Dendritic cell treated with granulocyte-macrophage colony-stimulating factor and Interleukin-4, amounts not matched to agents 40 ng/mL and 50 ng/mL, for 4 days (primary cell): ENCODE results near the gene ANKRD44.
A peak's percentile ranks its signal among the peaks of the same experiment; 100 is the strongest.

Experiments used
- H3K27ac Mint-ChIP-seq: one replicate; pipeline ENCODE4 v1.8.0; 2022; ENCODE audit warnings: mild to moderate bottlenecking, mixed read lengths
- H3K27me3 Mint-ChIP-seq: one replicate; pipeline ENCODE4 v1.8.0; 2022; ENCODE audit warnings: mild to moderate bottlenecking, mixed read lengths
- H3K36me3 Mint-ChIP-seq: one replicate; pipeline ENCODE4 v1.8.0; 2022; ENCODE audit warnings: low read depth, mixed read lengths
- H3K4me1 Mint-ChIP-seq: one replicate; pipeline ENCODE4 v1.8.0; 2022; ENCODE audit warnings: low read depth, mixed read lengths
- H3K4me3 Mint-ChIP-seq: one replicate; pipeline ENCODE4 v1.8.0; 2022; ENCODE audit warnings: mild to moderate bottlenecking, moderate library complexity, mixed read lengths
- H3K9me3 Mint-ChIP-seq: one replicate; pipeline ENCODE4 v1.8.0; 2022; ENCODE audit warnings: mixed read lengths
- intact Hi-C: fragments of 100-400 bp; cut with micrococcal nuclease; formaldehyde crosslinking; loops from one replicate; pipeline ENCODE4 v1.15.0; 2022

Gene ANKRD44

DNA sequence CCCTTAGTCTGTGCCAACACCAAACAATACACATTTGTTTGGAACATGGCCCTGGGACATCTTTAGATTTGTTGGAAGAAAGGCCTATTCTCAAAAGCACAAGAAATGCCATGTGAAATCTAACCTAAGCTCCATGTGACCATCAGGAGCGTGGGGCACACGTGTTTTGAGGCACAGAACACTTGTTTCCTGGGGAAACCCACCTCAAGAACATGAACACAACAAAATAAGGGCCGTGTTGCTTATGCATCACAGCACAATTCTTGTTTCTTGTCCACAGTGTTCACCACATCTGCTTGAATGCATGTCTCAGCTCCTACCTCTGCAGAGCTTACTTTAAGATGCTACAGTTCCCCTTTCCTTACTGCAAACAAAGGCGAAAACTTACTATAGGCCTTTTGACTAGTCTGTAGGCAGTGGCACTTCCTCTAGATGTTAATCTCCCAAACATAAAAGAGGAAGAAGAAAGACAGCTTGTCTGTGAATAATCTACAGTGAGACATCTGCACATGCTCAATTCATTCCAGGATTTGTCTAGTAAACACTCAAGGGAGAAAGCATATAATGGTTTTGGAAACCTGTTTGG is 165.0 kb downstream of the ANKRD44 start:
- Mint-ChIP-seq H3K4me3 (no peak overlapping the region), H3K4me1 (peaks cover 34% of the 10 kb centered on the region)
- intact Hi-C loops: no loop called here

DNA sequence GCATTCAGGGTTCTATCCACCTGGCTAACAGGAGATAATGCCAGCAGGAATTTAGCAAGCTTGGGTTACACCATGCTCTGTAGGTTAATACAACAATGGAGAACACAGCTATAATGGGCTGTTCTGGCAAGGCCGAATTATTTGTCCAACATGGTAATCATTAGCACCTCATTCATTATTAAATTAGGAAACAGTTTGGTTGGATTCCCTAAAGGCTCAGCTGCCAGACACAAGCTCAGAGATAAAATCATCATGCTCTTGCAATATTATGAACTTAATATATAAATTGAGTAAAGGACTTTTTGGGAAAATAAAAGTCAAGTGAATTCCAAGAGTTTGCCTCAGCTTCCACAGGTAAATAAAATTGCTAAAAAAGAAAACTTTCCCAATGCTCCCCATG is 166.4 kb downstream of the ANKRD44 start:
- Mint-ChIP-seq H3K4me3 (no peak overlapping the region), H3K9me3 (no peaks in the 10 kb centered on the region), H3K27me3 (no peaks in the 10 kb centered on the region), H3K4me1 (peaks cover 29% of the 10 kb centered on the region), H3K27ac (peak overlapping the region; percentile 79), H3K36me3 (peaks cover 13% of the 10 kb centered on the region)
- intact Hi-C loops: no loop called here

More for the DNA sequence above, 165.0 kb downstream of the ANKRD44 start:
- Mint-ChIP-seq H3K27me3 (no peaks in the 10 kb centered on the region), H3K9me3 (no peaks in the 10 kb centered on the region), H3K36me3 (peaks cover 9% of the 10 kb centered on the region), H3K27ac (peak overlapping the region; percentile 79)

GRCh38 chr2:197141702-197142473 is 168.7 kb downstream of the ANKRD44 start:
- no peaks in the 10 kb centered on the region for H3K9me3 Mint-ChIP-seq
- no peak overlapping the region for H3K4me3 Mint-ChIP-seq
- H3K36me3 Mint-ChIP-seq: peaks cover 16% of the 10 kb centered on the region
- H3K27ac Mint-ChIP-seq: peak overlapping the region; percentile 64
- intact Hi-C loops: no loop called here
- H3K27me3 Mint-ChIP-seq: no peaks in the 10 kb centered on the region
- peaks cover 40% of the 10 kb centered on the region for H3K4me1 Mint-ChIP-seq

DNA sequence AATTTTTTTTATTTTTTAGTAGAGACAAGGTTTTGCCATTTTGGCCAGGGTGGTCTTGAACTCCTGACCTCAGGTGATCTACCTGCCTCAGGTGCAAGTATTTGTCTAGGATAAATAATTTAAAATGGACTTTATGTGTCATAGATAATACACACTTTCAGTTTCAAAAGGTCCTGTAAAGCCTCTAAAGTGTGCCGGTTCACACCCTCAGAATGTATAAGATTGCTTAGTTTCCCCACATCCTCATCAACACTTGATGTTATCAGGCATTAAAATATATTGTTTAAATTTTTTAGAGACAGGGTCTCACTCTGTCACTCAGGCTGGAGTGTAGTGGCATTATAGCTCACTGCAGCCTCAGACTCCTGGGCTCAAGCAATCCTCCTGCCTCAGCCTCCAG is 170.5 kb downstream of the ANKRD44 start:
- Mint-ChIP-seq H3K27ac (no peak overlapping the region), H3K4me1 (peaks cover 56% of the 10 kb centered on the region), H3K27me3 (no peaks in the 10 kb centered on the region), H3K9me3 (no peaks in the 10 kb centered on the region), H3K4me3 (no peak overlapping the region), H3K36me3 (peaks cover 35% of the 10 kb centered on the region)
- intact Hi-C loops: no loop called here

DNA sequence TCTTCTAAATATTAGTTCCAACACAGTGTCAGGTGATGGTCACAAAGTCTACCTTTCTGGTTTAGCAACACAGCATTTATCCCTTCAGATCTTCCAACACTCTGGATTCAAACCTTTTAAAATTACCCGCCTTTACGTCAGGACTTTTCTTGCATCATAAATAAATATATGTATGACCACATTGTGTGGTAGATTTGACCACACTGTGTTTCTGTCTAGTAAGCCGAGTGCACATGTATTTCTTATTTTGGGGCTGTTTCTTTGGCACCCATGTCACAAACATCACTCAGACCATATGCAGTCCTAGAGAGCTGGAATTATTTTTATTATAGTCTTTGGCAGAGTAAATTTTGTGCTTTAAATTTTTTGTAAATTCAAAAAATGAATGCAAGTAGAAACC is 172.1 kb downstream of the ANKRD44 start:
- intact Hi-C loops: loop anchor here (5.0 kb wide), 1 partner anchor 34 kb away; no protein-coding TSS in a partner anchor
- Mint-ChIP-seq H3K9me3 (no peaks in the 10 kb centered on the region), H3K4me1 (peaks cover 49% of the 10 kb centered on the region), H3K4me3 (no peak overlapping the region), H3K27me3 (no peaks in the 10 kb centered on the region), H3K36me3 (peaks cover 44% of the 10 kb centered on the region), H3K27ac (peak overlapping the region; percentile 51)

DNA sequence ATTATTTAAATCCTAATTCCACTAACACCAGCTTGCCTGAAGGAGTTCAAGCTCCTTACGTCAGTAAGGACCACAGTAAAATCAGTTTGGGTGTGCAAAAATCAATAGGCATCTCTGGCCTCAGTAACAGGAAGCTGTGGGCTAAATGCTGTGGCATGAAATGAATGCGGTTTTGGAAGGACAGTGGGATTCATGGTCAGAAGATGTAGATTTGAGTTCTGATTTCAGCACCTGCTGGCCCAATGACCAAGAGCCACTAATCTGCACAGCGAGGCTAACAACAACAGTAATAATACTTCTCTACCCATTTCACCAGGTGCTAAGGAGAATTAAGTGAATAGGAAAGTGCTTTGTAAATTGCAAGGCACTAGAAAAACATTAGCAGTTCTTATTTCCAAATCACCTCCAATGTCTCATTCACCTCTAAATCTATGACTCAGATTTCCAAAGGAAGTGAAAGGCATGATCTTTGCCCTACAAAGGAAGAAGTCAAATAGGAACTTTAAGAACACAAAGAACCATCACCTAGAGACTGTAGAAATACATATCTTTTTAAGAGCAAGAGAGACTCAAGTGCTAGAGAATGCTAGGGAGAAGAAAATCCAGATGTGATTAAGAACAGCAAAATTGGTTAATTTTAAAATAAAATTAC is 172.6 kb downstream of the ANKRD44 start:
- Mint-ChIP-seq H3K4me1 (peaks cover 49% of the 10 kb centered on the region), H3K4me3 (no peak overlapping the region), H3K9me3 (no peaks in the 10 kb centered on the region), H3K27ac (peak overlapping the region; percentile 51), H3K27me3 (no peaks in the 10 kb centered on the region), H3K36me3 (peaks cover 50% of the 10 kb centered on the region)
- intact Hi-C loops: loop anchor here (5.0 kb wide), 1 partner anchor 34 kb away; no protein-coding TSS in a partner anchor

DNA sequence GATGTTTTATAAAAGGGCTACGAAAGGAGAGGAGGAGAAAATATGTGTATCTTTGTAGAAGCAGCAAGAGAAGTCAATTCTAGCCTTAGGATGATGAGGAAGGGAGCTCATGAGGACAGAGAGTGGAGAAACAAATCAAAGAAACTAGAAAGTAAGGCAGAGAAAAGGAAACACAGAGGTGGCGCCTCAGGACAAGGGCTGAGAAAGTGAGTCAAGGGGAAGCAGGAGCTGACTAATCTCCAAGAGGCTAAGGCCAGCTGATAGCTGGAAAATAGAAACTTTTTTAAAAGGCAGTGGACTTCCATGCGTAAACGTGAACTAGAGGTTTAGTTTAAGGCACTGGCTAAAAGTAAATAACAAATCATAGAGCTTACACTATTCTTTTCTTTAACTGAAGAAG is 173.3 kb downstream of the ANKRD44 start:
- H3K4me1 Mint-ChIP-seq: peaks cover 52% of the 10 kb centered on the region
- peak overlapping the region; percentile 4 for H3K4me3 Mint-ChIP-seq
- H3K9me3 Mint-ChIP-seq: no peaks in the 10 kb centered on the region
- peaks cover 56% of the 10 kb centered on the region for H3K36me3 Mint-ChIP-seq
- H3K27ac Mint-ChIP-seq: peak overlapping the region; percentile 51
- intact Hi-C loops: loop anchor here (5.0 kb wide), 1 partner anchor 35 kb away; no protein-coding TSS in a partner anchor
- H3K27me3 Mint-ChIP-seq: no peaks in the 10 kb centered on the region

GRCh38 chr2:197136452-197136851 is 174.1 kb downstream of the ANKRD44 start:
- intact Hi-C loops: loop anchor here (5.0 kb wide), 1 partner anchor 36 kb away; no protein-coding TSS in a partner anchor
- Mint-ChIP-seq H3K36me3 (peaks cover 64% of the 10 kb centered on the region), H3K27ac (peak overlapping the region; percentile 51), H3K4me3 (no peak overlapping the region), H3K27me3 (no peaks in the 10 kb centered on the region), H3K9me3 (no peaks in the 10 kb centered on the region), H3K4me1 (peaks cover 53% of the 10 kb centered on the region)

DNA sequence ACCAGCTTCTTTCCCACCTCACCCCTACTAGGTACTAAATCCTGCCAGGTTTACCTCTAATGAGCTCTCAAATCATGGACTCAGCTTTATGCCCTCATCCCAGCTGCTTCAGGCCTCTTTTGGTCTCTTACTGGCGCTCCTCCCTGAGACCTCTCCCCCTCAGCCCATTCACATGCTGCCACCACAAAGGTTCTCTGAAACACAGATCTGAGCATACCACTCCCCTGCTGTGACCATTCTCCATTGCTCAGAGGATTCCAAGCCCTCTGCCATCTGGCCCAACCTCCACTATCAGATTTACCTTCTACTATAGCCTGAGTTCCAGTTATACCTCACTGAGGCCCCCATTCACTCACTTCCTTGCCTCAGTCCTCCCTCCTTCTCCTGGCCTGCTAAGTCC is 174.8 kb downstream of the ANKRD44 start:
- Mint-ChIP-seq H3K36me3 (peaks cover 66% of the 10 kb centered on the region), H3K27ac (peak overlapping the region; percentile 12), H3K4me3 (no peak overlapping the region), H3K9me3 (no peaks in the 10 kb centered on the region), H3K27me3 (no peaks in the 10 kb centered on the region), H3K4me1 (peaks cover 54% of the 10 kb centered on the region)
- intact Hi-C loops: loop anchor here (5.0 kb wide), 1 partner anchor 36 kb away; no protein-coding TSS in a partner anchor

GRCh38 chr2:197134206-197134605 is 176.4 kb downstream of the ANKRD44 start:
- Mint-ChIP-seq H3K4me1 (peaks cover 60% of the 10 kb centered on the region), H3K9me3 (no peaks in the 10 kb centered on the region), H3K27me3 (no peaks in the 10 kb centered on the region), H3K4me3 (no peak overlapping the region), H3K27ac (no peak overlapping the region), H3K36me3 (peaks cover 63% of the 10 kb centered on the region)
- intact Hi-C loops: no loop called here

GRCh38 chr2:197131558-197131855 is 179.1 kb downstream of the ANKRD44 start:
- Mint-ChIP-seq H3K4me1 (peaks cover 39% of the 10 kb centered on the region), H3K4me3 (no peak overlapping the region), H3K9me3 (no peaks in the 10 kb centered on the region), H3K27me3 (no peaks in the 10 kb centered on the region), H3K36me3 (peaks cover 74% of the 10 kb centered on the region), H3K27ac (peak overlapping the region; percentile 45)
- intact Hi-C loops: no loop called here

- H3K36me3 Mint-ChIP-seq: peaks cover 74% of the 10 kb centered on the region
- peak overlapping the region; percentile 34 for H3K27ac Mint-ChIP-seq
- intact Hi-C loops: no loop called here
Observed at GRCh38 chr2:197130318-197130717, 180.3 kb downstream of the ANKRD44 start.

DNA sequence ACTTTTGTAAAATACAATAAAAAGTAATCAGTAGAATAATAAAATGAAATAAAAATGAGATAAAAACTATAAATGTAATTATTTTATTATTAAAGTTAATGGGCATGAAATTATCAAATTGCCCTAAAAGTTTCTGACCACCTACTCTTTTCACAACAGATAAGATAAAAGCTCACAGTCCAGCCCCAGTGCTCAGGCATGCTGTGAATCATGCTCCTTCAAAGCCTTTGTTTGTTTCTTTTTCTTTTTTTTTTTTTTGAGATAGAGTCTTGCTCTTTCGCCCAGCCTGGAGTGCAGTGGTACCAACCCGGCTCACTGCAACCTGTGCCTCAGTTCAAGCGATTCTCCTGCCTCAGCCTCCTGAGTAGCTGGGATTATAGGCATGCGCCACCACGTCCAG is 181.7 kb downstream of the ANKRD44 start:
- H3K9me3 Mint-ChIP-seq: no peaks in the 10 kb centered on the region
- H3K4me3 Mint-ChIP-seq: no peak overlapping the region
- H3K27ac Mint-ChIP-seq: no peak overlapping the region
- intact Hi-C loops: loop anchor here (5.0 kb wide), 1 partner anchor 38 kb away; no protein-coding TSS in a partner anchor
- H3K4me1 Mint-ChIP-seq: peaks cover 24% of the 10 kb centered on the region
- no peaks in the 10 kb centered on the region for H3K27me3 Mint-ChIP-seq
- peaks cover 74% of the 10 kb centered on the region for H3K36me3 Mint-ChIP-seq

More at GRCh38 chr2:197130318-197130717, 180.3 kb downstream of the ANKRD44 start:
- Mint-ChIP-seq H3K4me3 (no peak overlapping the region), H3K4me1 (peaks cover 28% of the 10 kb centered on the region), H3K27me3 (no peaks in the 10 kb centered on the region), H3K9me3 (no peaks in the 10 kb centered on the region)

GRCh38 chr2:197128126-197128525 is 182.5 kb downstream of the ANKRD44 start:
- intact Hi-C loops: loop anchor here (5.0 kb wide), 1 partner anchor 39 kb away; no protein-coding TSS in a partner anchor

More at GRCh38 chr2:197128126-197128525, 182.5 kb downstream of the ANKRD44 start:
- Mint-ChIP-seq H3K36me3 (peaks cover 73% of the 10 kb centered on the region), H3K27ac (peak overlapping the region; percentile 24), H3K9me3 (no peaks in the 10 kb centered on the region), H3K4me1 (peaks cover 24% of the 10 kb centered on the region), H3K27me3 (no peaks in the 10 kb centered on the region), H3K4me3 (no peak overlapping the region)
